Pons (tissue), 1 donor: ENCODE results near the gene CALM3.
"Not testable (repeated sequence)": the region's sequence is repeated elsewhere in the genome, so short reads cannot be mapped to it uniquely, and the experiment has no call there.

Experiments
- DNase-seq: peaks from one replicate; pipeline ENCODE4 v3.0.0-alpha.2; 2016; ENCODE audit warnings: low spot score

CALM3 gene

GRCh38 chr19:46615966-46616365 lies 14.8 kb downstream of the CALM3 start:
- no peak for DNase-seq

GRCh38 chr19:46616631-46617322 lies 15.6 kb downstream of the CALM3 start:
- no peak for DNase-seq

- no peak for DNase-seq
These were observed 16.5 kb downstream of the CALM3 start for GRCh38 chr19:46617601-46618000.

- DNase-seq = no peak
These were observed 17.6 kb downstream of the CALM3 start for GRCh38 chr19:46618670-46619231.

GRCh38 chr19:46620267-46620666 lies 19.1 kb downstream of the CALM3 start:
- no peak for DNase-seq

- DNase-seq = no peak
These were observed 19.6 kb downstream of the CALM3 start for GRCh38 chr19:46620716-46621115.

- DNase-seq = no peak
These were observed 20.3 kb downstream of the CALM3 start for GRCh38 chr19:46621191-46622117.

GRCh38 chr19:46622118-46622446 lies 21.0 kb downstream of the CALM3 start:
- DNase-seq = no peak

GRCh38 chr19:46623915-46624502 lies 22.9 kb downstream of the CALM3 start:
- no peak for DNase-seq

- no peak for DNase-seq
These were observed 24.0 kb downstream of the CALM3 start, which contains the start of gene PTGIR for GRCh38 chr19:46624958-46625661. Gene PTGIR, minus strand, starts transcription at chr19:46625089. Its CDS starts 864 bp downstream, at chr19:46624225.

GRCh38 chr19:46625731-46626130 lies 24.6 kb downstream of the CALM3 start:
- no peak for DNase-seq

GRCh38 chr19:46626446-46626845 lies 25.3 kb downstream of the CALM3 start:
- no peak for DNase-seq

GRCh38 chr19:46628970-46629369 lies 27.8 kb downstream of the CALM3 start:
- DNase-seq = not testable (repeated sequence)

GRCh38 chr19:46629546-46630025 lies 28.5 kb downstream of the CALM3 start:
- DNase-seq = no peak

GRCh38 chr19:46630586-46631205 lies 29.6 kb downstream of the CALM3 start:
- DNase-seq = no peak

GRCh38 chr19:46631481-46631880 lies 30.4 kb downstream of the CALM3 start:
- DNase-seq = no peak

GRCh38 chr19:46633130-46633529 lies 32.0 kb downstream of the CALM3 start:
- DNase-seq = no peak

GRCh38 chr19:46634045-46634655 lies 33.0 kb downstream of the CALM3 start:
- no peak for DNase-seq

GRCh38 chr19:46634656-46635218 lies 33.6 kb downstream of the CALM3 start:
- DNase-seq = no peak
